ENCODE data around the gene ALK.

Gene ALK

DNA sequence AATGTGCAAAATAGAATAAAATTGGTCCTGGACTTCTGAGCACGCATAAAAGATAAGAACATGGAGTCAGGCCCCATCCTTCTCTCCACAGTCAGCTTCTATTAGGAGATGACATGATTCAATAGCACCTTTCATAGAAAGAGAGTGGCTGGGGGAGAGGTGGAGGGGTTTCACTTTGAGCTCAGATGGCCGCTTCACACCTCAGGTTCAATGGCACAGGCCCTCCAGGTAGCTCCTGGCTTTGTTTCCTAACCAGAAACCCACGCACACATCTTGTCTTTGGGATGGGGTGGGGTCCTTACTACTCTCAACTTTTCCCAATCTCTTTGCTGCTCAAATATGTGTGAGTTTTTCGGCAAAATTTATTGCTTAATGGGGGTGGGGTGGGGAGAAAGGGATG lies 473.9 kb downstream of the ALK start:
- DNase-seq, result no peak
- TF ChIP-seq POLR2A (IDR thresholded peaks at IDR 0.05; ENCODE audit: low read length), result no peak
- no peak for TF ChIP-seq GATA1 (IDR thresholded peaks at IDR 0.05; ENCODE audit: low read depth, low read length)

DNA sequence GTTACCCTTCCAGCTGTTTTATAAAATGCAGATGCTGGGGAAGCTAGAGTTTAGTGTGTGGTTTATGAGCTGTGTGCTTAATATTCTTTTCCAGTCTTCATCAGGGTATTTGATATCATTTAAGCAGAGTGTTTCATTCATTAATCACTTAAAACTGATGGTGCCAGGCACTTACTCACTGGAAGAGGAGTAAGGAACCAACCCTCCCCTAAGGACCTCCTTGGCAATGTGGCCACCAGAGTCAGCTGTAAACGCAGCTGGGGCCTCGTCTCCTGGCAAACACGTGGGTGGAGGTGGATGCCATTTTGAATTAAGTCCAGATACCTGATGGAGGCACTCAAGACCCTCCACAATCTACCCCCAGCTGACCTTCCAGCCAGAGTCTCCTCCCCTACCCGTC lies 474.5 kb downstream of the ALK start:
- TF ChIP-seq POLR2A (IDR thresholded peaks at IDR 0.05; ENCODE audit: low read length), result no peak

DNA sequence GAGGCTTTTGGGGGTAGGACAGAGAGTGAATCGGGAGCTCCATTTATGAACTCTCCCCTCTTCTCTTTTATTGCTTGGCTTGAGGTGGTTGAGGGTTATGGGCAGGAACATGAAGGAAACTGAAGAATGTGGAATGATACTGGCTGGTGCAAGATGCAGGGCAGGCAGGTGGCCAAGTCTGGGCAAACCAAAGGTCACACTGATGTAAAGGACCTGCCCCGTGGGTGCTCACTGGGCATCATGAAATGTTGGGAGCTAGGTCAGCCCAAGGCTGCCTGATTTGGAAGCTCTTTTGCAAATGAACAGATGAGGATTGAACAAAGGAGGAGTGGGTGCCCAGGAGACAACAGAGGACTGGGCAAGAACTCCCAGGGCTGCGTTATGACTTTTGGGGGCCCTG lies 477.2 kb downstream of the ALK start:
- no peak for DNase-seq
- TF ChIP-seq GATA1 (IDR thresholded peaks at IDR 0.05; ENCODE audit: low read depth, low read length), result no peak
- no peak for TF ChIP-seq POLR2A (IDR thresholded peaks at IDR 0.05; ENCODE audit: low read length)

More for the DNA sequence above, 474.5 kb downstream of the ALK start:
- DNase-seq, result no peak

DNA sequence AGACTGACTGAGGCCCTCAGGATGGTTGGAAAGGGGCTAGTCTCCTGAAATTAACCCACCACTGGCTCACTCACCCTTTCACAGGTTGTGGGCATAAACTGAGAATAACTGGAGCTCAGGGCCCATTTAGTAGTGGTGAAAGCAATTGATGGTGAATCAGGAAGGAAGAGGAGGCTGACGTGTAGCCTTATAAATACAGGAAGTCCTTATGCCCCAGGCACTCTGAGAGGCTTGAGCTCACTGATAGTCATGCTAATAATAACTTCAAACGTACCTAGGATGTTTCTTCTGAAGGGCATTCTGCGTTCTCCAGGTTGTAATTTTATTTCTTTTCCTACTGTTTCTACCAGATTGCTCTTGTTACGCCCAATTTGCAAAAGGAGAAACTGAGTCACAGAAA lies 477.8 kb downstream of the ALK start:
- DNase-seq, result no peak

DNA sequence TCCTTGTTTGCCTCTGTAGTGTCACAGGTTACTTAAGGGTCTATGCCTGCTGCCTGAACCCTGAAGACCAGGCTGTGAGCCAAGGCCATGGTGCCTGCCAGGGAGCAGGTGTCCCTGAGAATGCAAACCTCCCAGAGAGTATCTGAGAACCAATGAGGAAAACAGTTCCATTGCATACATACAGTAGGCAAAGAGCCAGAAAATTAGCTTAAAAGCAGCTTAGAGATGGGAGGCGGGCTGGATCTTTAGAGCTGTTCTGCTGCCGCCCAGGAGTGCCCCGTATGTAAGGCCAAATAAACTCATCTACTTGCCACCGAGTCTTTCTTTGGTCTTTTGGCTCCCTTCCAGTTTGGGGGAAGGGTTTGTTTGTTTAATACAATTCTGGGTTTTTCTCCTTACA lies 478.2 kb downstream of the ALK start:
- TF ChIP-seq GATA1 (IDR thresholded peaks at IDR 0.05; ENCODE audit: low read depth, low read length) (no peak), POLR2A (IDR thresholded peaks at IDR 0.05; ENCODE audit: low read length) (no peak)
- DNase-seq, result no peak

More for the DNA sequence above, 477.8 kb downstream of the ALK start:
- TF ChIP-seq POLR2A (IDR thresholded peaks at IDR 0.05; ENCODE audit: low read length), result no peak
- TF ChIP-seq GATA1 (IDR thresholded peaks at IDR 0.05; ENCODE audit: low read depth, low read length), result no peak

DNA sequence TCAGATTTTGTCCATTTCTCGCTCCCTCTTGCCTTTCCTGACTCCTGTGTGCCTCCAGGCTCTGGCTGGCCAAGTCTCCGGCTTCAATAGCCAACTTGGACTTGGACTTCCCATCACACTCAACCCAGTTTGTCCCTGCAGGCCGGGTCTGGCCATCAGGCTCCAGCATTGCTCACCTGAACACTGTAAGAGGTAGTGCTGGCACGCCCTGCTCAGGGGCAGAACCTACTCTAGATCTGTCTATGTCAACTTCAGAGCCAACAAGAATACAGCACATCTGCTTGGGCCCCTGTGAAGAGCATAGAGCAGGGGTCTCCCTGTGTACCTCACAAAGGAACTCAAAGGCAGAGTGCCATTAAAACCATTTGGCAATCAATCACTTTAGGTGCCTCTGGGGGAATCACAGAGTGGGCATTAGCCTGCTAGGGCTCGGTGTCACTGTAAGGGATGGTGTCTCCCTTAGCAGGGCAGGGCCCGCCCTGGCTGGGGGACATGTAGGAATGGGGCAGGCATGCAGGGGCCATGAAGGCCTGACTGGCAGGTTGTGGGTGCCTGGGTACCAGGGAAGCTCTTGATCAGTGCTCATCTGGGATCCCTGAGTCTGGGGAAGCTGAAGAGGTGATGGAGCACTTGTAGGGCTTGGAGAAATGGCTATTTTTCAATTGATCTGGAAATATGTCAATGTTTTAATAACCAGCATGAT lies 480.3 kb downstream of the ALK start:
- TF ChIP-seq POLR2A (IDR thresholded peaks at IDR 0.05; ENCODE audit: low read length) (no peak), GATA1 (IDR thresholded peaks at IDR 0.05; ENCODE audit: low read depth, low read length) (no peak)

DNA sequence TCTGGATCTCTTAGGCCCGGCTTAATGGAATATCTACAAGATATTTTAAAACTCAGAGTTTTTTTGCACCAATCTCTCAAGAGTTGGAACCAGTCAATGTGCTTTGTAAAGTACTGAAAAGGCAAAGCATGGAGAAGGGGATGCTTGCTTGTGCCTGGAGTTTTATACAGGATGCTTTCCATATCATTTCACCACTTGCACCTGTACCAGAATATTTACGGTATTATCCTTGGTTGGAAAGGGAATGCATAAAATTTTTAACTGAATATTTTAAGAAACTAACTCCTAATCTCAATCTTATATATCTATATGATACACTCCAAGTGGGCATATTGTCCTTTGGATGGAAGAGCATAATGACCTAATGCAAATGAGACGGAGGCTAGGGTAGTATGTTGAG lies 487.5 kb downstream of the ALK start:
- DNase-seq, result no peak
- TF ChIP-seq GATA1 (IDR thresholded peaks at IDR 0.05; ENCODE audit: low read depth, low read length) (no peak), POLR2A (IDR thresholded peaks at IDR 0.05; ENCODE audit: low read length) (no peak)

More for the DNA sequence above, 480.3 kb downstream of the ALK start:
- DNase-seq, result no peak

DNA sequence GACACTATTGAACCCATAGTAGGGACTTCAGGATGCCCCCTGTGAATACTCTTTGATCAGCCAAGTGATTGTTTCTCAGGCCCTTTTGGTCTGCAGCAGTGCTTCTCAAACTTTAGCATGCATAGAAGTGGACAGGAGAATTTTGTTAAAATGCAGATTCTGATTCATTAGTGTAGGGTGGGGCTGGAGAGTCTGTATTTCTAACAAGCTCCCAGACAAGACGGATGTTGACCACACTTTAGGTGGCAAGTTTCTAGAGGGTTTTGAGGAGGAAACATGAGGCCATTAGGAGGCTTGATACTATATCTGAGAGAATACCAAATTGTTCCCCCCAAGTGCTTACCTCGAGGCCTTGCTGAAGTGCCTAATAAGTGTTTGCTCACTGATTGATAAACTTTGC lies 488.3 kb downstream of the ALK start:
- TF ChIP-seq POLR2A (IDR thresholded peaks at IDR 0.05; ENCODE audit: low read length), result no peak
- DNase-seq, result no peak

DNA sequence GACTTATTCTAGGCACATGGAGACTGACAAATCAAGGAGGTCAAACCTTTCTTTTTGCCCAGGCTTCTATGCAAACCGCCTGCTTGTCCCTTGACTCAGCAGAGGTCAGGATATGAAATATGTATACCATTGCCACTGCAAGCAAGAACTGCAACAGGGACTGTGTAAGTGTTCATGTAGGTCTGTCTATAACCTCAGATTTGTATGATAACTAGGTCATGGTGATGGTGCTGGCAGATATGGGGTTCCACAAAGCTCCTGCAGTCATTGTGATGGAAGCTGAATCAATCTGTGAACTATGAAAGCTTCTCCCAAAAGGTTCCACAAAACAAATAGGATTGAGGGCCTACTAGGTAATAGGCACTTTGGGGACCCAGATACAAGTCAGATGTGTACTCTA lies 489.9 kb downstream of the ALK start:
- no peak for DNase-seq
- TF ChIP-seq GATA1 (IDR thresholded peaks at IDR 0.05; ENCODE audit: low read depth, low read length) (no peak), POLR2A (IDR thresholded peaks at IDR 0.05; ENCODE audit: low read length) (no peak)

DNA sequence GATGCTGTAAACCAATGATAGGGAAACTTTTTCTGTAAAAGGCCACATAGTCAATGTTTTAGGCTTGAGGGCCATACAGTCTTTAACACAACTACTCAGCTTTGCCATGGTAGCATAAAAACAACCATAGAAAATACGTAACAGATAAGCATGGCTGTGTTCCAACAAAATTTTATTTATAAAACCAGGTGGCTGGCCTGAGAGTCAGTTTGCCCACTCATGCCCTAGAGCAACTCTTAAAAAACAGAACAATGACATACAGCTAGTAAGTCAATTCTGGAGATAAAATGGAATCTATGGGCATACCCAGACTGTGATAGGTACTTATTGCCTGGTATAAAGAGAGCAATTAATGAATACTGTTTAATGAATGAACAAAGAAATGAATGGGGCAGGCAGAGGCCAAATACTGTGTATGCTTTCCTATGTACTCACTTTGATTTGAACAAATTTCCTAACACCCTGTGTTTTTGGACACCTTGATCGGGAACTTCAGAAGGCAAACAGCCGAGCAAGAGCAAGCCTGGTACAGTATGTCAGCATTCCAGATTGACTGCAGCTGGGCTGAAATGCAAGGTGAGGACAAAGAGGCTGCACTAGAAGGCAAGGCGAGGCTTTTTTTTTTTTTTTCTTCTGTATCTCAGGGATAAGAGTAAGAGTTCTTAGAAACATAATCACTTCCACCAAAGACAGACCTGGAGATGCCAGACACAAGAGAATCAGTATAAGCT lies 490.8 kb downstream of the ALK start:
- TF ChIP-seq POLR2A (IDR thresholded peaks at IDR 0.05; ENCODE audit: low read length) (no peak), GATA1 (IDR thresholded peaks at IDR 0.05; ENCODE audit: low read depth, low read length) (no peak)
- DNase-seq, result no peak

DNA sequence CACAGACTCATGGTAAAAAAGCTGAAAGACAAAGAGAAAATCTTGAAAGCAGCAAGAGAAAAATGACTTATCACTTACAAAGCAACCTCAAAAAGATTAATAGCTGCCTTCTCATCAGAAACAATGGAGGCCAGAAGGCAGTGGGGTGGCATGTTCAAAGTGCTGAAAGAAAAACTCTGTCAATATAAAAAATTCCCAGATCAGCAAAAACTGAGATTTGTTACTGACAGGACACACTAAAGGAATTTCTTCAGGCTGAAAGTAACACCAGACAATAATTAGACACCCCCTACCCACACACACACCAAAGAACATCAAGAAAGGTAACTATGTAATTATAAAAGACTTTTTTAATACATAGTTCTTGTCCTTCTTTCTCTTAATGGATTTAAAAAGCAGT lies 495.0 kb downstream of the ALK start:
- no peak for DNase-seq
- no peak for TF ChIP-seq GATA1 (IDR thresholded peaks at IDR 0.05; ENCODE audit: low read depth, low read length)
- no peak for TF ChIP-seq POLR2A (IDR thresholded peaks at IDR 0.05; ENCODE audit: low read length)

DNA sequence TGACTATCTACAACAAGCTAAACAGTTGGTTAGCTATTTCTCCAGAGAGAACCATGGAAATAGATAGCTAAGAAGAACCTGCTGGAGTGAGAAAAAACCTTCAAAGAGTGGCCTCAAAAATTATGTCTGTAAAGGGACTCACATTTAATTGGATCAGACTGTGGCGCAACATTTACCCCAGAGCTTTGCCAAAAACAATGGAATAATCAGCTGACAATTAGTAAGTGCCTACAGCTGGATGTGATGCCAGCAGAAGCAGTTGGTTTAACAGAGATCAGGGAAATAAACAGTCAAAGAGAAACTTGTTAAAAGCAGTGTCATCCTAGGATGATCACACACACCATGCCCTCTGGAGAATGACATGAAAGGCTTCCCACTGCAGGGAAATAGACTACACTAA lies 495.5 kb downstream of the ALK start:
- no peak for DNase-seq
- TF ChIP-seq POLR2A (IDR thresholded peaks at IDR 0.05; ENCODE audit: low read length) (no peak), GATA1 (IDR thresholded peaks at IDR 0.05; ENCODE audit: low read depth, low read length) (no peak)

DNA sequence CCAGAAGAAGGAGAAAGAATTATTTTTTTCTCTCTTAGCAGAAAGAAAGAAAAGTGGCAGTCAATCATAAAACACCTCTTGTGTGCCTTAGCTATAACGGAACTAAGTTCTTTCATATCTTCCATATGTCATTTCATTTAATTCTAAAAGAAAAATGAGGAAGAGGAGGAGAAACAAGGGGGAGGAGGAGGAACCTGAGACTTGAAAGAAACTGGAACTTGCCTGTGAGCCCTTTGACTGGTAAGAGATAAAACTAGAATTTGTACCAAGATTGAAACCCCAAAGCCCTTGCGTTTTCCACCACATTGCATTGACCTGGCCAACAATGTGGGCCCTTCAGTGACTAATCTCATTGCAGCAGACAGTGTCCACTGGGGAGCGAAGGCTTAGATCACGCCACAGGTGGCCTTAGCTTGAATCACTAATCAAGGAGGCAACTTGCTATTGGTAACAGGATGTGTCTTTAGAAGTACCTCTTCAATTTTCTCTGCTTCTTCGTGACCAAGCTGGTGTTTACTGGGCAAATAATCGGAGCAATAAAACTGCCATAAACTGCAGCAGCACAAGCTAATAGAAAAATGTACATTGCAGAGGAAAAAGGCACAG lies 498.2 kb downstream of the ALK start:
- TF ChIP-seq GATA1 (IDR thresholded peaks at IDR 0.05; ENCODE audit: low read depth, low read length) (no peak), POLR2A (IDR thresholded peaks at IDR 0.05; ENCODE audit: low read length) (no peak)
- no peak for DNase-seq

DNA sequence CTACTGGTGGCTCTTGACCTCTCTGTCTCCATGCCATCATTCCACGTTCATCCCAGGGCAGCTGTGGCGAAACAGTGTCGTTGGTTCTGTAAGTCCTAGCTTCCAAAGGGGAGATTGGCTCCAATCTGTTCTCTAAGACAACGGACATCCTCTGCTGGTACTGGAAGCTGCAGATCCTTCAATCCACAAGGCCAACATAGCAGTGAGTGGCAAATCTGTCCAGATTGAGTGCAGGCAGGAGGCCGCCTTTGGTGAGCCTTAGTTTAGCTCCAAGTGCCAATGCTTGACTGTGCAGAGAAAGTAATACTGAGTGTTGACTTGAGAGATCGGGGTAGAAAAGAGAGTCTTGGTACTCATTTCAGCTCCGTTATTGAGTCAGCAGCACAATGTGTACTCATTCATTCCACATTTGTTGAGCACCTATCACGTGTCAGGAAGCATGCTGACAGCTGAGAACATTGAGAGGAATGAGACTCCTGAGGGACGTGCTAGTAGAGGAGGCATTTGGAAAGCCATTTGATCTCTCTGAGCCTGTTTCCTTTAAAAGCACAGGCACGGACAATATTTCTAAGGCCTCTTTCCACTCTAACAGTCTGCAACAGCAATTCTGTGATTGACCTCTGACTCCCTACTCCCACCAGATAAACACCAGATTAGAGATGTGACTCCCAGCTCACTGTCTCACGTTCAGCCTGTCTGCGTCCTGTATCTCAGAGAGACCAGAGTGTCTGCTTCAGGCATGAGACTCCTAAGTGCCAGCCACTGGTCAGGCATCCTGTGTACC lies 500.2 kb downstream of the ALK start:
- DNase-seq, result no peak
- TF ChIP-seq POLR2A (IDR thresholded peaks at IDR 0.05; ENCODE audit: low read length) (no peak), GATA1 (IDR thresholded peaks at IDR 0.05; ENCODE audit: low read depth, low read length) (no peak)
